NCI-H2196 treated with DMSO at 0.1 percent for 48 hours (cell line): ENCODE measurements around the gene LOXHD1.

Experiments used
- DNase-seq: peaks from one replicate; lab custom pipeline; 2025; ENCODE audit not compliant: unreplicated experiment; lab: John Stamatoyannopoulos, UW

The LOXHD1 gene

GRCh38 chr18:46459789-46460455 lies 197.1 kb downstream of the LOXHD1 start:
- no peak for DNase-seq

DNA sequence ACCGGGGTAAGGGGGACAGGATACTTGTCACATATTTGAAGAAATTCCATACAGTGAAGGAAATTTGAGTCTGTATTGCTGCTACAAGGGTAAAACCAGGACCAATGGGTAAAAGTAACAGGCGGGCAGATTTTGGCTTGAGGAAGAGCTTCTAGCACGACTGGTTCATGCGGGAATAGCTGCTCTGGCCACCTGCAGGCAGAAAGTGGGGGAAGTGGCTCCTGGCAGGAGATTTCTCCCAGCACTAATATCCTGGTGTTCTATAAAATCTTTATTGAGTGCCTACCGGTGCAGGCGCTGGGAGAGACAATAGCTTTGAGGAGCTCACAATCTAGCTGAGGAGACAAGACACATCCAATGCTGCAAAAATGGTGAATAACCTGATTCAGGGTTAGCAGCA lies 198.5 kb downstream of the LOXHD1 start:
- no peak for DNase-seq

GRCh38 chr18:46456691-46457090 lies 200.3 kb downstream of the LOXHD1 start:
- DNase-seq, result no peak

GRCh38 chr18:46452820-46453219 lies 204.2 kb downstream of the LOXHD1 start:
- no peak for DNase-seq

DNA sequence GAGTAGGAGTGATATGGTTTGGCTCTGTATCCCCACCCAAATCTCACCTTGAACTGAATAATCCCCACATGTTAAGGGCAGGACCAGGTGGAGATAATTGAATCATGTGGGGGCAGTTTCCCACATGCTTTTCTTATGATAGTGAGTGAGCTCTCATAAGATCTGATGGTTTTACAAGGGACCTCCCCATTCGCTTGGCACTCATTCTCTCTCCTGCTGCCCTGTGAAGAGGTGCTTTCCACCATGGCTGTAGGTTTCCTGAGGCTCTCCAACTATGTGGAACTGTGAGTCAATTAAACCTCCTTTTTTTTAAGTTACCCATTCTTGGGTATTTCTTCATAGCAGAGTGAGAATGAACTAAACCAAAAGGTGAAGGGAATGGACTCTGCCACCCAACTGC lies 207.5 kb downstream of the LOXHD1 start:
- no peak for DNase-seq

DNA sequence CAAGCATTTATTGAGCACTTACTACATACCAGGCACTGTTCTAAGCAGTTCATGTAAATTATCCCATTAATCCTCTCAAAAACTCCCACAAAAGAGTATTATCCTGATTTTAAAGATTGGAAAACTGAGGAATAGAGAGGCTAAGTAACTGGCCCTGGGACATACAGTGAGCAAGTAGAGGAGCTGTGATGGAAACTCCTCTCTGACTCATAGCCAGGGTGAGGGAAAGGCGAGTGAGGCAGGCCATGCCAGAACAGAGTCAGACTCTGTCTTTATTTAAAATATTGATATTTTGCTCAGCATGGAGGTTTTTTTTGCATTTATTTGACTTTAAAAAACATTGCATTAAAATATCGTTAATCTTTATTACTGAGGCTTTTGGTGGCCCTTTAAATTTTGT lies 208.0 kb downstream of the LOXHD1 start:
- no peak for DNase-seq

GRCh38 chr18:46448347-46448746 lies 208.7 kb downstream of the LOXHD1 start:
- DNase-seq, result no peak

DNA sequence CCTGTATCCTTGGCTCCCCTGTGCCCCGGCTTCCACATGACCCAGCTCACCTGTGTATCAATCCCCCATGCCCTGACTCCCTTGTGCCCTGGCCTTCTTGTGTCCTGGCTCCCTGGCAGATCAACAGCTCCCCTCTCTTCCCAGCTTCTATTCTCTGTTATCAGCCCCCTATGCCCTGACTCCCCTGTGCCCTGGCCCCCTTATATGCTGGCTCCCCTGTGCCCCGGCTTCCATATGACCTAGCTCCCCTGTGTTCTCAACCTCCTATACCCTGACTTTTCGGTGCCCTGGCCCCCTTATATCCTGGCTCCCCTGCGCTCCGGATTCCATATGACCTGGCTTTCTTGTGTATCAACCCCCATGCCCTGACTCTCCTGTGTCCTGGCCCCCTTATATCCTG lies 209.2 kb downstream of the LOXHD1 start:
- DNase-seq, result no peak

DNA sequence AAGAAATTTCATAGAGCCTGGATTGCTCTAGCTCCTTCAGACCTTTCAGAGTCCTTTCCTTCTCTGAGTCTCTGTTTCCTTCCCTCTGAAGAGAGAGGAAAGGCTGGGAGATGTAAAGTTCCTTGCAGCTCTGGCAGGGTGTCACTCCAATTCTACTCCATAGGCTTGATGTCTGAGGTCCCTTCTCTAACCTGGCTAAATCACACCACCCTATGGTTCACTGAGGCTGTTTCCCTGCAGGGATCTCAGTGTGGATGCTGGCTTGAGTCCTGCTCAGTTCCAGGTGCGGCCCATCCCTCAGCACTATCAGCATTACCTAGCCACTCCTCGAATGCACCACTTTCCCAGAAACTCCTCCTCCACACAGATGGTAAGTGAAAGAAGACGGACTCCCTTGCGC lies 209.7 kb downstream of the LOXHD1 start:
- no peak for DNase-seq

- no peak for DNase-seq
Observed at GRCh38 chr18:46445522-46446313, 211.3 kb downstream of the LOXHD1 start.

DNA sequence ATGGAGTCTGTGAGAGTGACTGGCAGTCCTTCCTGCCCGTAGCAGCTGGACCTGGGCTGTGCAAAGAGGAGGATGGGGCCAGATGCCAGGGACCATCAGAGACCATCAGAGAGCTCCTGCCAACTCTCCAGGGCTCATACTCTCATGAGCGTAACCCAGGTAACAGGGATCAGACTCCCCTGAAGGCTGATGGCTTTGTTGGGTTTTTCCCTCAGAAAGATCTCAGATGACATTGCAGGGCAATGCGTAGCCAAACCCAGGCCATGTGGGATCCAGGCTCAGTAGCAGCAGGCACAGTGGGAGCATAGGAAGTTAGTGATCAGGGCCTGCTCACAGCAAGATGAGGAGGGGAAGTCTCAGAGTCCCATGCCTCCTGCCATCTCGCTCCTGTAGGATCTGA lies 218.0 kb downstream of the LOXHD1 start:
- DNase-seq, result no peak

GRCh38 chr18:46437061-46437460 lies 220.0 kb downstream of the LOXHD1 start:
- DNase-seq, result no peak

- DNase-seq, result no peak
Observed at GRCh38 chr18:46436621-46437020, 220.4 kb downstream of the LOXHD1 start.

DNA sequence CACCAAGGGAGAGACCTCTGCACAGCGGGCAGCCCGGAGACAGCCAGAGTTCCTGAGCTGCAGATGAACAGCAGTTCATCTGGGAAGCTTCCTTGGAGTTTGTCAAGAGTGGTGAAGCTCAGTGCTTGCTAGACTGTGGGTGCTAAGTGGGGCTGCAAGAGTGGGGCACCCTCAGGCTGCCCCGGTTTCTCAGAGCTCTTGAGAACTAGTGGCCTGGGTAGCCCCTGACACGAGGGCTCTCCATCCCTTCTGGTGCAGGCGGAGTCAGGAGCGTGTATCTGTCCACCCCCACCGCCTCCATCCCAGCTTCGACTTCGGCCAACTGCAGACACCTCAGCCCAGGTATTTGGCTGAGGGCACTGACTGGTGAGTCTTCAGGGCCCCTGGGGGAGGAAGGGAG lies 222.0 kb downstream of the LOXHD1 start:
- no peak for DNase-seq

DNA sequence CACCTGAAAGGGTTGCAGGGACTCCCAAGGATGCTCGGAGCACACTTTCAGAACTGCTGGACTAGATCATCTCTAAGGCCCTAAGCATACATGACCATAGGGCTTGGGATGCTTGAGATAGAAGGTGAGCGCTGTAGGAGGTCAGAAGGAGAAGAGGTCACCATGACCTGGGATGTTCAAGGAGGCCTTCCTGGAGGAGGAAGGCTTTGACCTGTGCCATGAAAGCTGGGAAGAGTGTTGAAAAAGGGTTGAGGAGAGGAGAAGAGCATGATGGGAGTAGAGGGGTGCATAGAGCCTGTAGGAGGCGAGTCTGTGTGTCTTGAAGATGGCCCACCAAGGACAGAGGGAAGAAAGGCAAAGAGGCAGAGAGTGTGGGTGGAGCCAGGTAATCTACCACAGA lies 222.4 kb downstream of the LOXHD1 start:
- no peak for DNase-seq

- no peak for DNase-seq
Observed at GRCh38 chr18:46433121-46433826, 223.7 kb downstream of the LOXHD1 start.

DNA sequence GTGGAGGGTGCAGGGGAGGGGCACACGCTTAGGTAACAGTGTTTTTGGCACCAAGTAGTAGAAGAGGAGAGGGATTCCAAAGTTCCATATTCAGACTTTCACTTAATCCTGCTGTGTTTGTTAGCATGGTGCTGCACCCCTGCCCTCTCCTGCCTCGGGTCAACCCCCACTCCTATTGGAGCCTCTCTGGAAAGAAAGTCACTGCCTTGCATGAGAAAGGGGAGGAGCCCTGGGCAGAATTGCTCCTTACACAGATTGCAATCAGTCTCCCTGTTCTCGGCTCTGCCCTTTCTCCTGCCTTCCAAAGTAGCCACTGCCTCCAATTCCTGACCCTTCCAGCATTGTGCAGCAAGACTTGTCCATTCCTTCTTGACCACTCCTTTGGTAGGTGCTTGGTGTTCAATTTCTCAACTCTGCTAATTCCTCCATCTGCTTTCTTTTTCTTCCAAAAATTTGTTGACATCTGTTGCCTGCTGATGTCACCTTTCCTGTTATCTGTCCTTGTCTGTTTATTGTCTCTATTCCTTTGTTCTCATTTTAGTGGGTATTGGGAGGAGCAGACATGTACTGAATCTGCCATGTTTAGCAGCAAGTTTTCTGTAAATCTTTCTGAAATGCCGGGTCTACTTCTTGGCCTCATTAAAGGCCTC lies 225.4 kb downstream of the LOXHD1 start:
- no peak for DNase-seq

DNA sequence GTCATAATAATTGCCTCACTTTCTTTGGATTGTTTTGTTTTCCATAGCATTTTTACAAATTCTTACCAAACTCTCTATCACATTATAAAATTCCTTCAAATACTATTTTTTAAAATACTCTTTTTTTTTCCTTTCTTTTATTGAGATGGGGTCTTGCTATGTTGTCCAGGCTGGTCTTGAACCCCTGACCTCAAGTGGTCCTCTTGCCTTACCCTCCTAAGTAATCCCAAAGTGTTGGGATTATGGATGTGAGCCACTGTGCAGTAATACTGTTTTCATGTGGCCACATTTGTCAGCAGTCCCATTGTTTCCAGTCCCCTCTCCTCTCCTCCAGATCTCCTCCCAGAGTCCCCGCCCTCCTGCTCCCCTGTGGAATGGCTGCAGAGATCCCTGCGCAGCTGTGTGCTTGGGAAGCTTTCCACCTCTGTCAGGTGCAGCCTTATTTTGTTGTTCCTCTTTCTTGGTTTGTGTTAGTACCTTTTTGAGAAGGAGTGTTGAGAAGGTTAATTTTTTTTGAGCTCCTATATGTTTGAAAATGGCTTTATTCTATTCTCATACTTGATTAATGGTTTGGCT lies 227.3 kb downstream of the LOXHD1 start:
- DNase-seq, result no peak

DNA sequence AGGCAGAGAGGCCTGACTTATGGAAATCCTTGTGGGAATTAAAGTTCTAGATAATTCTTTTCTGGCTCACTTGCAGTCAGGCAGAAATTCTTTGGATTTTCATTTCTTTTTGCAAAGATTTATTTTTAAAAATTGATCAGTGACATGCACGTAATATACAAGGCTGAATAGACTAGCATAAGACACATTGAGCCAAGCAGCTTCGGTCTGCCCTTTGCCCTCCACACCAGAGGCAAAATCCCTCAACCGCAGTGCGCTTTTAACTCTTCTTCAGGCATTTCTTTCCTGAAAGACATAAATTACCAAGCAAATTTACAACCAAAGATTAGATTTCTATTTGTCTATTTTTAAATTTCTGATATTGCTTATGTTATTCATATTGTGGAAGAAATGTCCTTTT lies 227.9 kb downstream of the LOXHD1 start:
- no peak for DNase-seq

- no peak for DNase-seq
Observed at GRCh38 chr18:46428368-46428767, 228.7 kb downstream of the LOXHD1 start.
